Measurements from ENCODE around the gene PRR36.

- no peak for TF ChIP-seq GATA3 (IDR thresholded peaks at IDR 0.05; ENCODE audit: low read depth, low read length)
- no peak for TF ChIP-seq GATA2 (IDR thresholded peaks at IDR 0.05; ENCODE audit: low read depth, low read length)
These were observed 39.5 kb upstream of the PRR36 start for GRCh38 chr19:7913652-7914051.
